Measurements from ENCODE around the gene KCTD6. TPM values are rescaled to one million over a fixed set of nuclear protein-coding genes. Genes with fewer than 3 reads are reported as not detected.

KCTD6 gene
- total and polyA plus RNA-seq, 2 experiments from 2014 or later, result 28.3 to 34.6 TPM

DNA sequence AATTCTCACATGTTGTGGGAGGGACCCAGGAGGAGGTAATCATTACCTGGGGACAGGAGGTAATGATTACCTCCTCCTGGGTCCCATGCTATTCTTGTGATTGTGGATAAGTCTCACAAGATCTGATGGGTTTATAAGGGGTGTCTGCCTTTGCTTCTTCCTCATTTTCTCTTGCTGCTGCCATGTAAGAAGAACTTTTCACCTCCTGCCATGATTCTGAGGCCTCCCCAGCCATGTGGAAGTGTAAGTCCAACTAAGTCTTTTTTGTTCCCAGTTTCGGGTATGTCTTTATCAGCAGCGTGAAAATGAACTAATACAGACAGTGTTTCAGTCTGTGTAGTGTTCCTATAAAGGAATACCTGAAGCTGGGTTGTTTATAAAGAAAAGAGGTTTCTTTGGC lies 13.1 kb upstream of the KCTD6 start (continued):
- TF ChIP-seq ZNF114 (CRISPR knock-in tag; IDR thresholded peaks at IDR 0.05), result no peak

DNA sequence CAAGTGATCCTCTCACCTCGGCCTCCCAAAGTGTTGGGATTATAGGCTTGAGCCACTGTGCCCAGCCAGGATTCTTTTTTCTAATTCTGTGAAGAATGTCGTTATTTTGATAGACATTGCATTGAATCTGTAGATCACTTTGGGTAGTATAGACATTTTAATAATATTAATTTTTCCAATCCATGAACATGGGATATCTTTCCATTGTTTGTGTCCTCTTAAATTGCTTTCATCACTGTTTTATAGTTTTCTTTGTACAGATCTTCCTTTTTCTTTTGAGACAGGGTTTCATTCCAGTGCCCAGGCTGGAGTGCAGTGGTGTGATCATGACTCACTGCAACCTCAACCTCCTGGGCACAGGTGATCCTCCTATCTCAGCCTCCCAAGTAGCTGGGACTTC lies 11.6 kb upstream of the KCTD6 start:
- Mint-ChIP-seq H3K36me3 (ENCODE audit: low read depth) (no peaks in the 10 kb centered on the region), H3K27ac (no peak overlapping the region), H3K4me1 (no peaks in the 10 kb centered on the region; the same call in 2 of the 3 replicates), H3K27me3 (ENCODE audit: insufficient read depth, low read depth, poor library complexity) (peaks cover 1% of the 10 kb centered on the region), H3K4me3 (no peak overlapping the region), H3K9me3 (no peaks in the 10 kb centered on the region; the same call in 2 of the 3 replicates)
- no peak for ATAC-seq
- no peaks in the 10 kb centered on the region for H3F3A ChIP-seq (replicated peaks; ENCODE audit: low read depth)
- DNase-seq (ENCODE audit: low spot score), result no peak
- H2AFZ ChIP-seq, result no peak overlapping the region
- no peaks in the 10 kb centered on the region for H4K20me1 ChIP-seq (replicated peaks; ENCODE audit: insufficient read depth)
- H3K79me2 ChIP-seq (replicated peaks; ENCODE audit: insufficient read depth), result no peaks in the 10 kb centered on the region
- H3K9me2 ChIP-seq (ENCODE audit: insufficient read depth), result 0 out of 2 replicates have a peak, but pooled peaks cover 6% of the 10 kb centered on the region
- TF ChIP-seq POLR2AphosphoS5 (IDR thresholded peaks at IDR 0.05; ENCODE audit: low read depth) (no peak), ZNF114 (CRISPR knock-in tag; IDR thresholded peaks at IDR 0.05) (no peak), EZH2 (IDR thresholded peaks at IDR 0.05; ENCODE audit: low read depth, unreplicated experiment) (no peak), CREB1 (CRISPR knock-in tag; IDR thresholded peaks at IDR 0.05; ENCODE audit: low read depth) (no peak), EZH2phosphoT487 (IDR thresholded peaks at IDR 0.05; ENCODE audit: unreplicated experiment) (no peak), NANOG (IDR thresholded peaks at IDR 0.05; ENCODE audit: borderline replicate concordance) (no peak), ZNF331 (CRISPR knock-in tag; IDR thresholded peaks at IDR 0.05; ENCODE audit: low read depth) (no peak), STAT1 (IDR thresholded peaks at IDR 0.05; ENCODE audit: unreplicated experiment) (no peak), JUNB (IDR thresholded peaks at IDR 0.05; ENCODE audit: unreplicated experiment) (no peak)
- TF ChIP-seq, protein P1, sequence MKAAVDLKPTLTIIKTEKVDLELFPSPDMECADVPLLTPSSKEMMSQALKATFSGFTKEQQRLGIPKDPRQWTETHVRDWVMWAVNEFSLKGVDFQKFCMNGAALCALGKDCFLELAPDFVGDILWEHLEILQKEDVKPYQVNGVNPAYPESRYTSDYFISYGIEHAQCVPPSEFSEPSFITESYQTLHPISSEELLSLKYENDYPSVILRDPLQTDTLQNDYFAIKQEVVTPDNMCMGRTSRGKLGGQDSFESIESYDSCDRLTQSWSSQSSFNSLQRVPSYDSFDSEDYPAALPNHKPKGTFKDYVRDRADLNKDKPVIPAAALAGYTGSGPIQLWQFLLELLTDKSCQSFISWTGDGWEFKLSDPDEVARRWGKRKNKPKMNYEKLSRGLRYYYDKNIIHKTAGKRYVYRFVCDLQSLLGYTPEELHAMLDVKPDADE (IDR thresholded peaks at IDR 0.05), result no peak
- TF ChIP-seq, protein P2, sequence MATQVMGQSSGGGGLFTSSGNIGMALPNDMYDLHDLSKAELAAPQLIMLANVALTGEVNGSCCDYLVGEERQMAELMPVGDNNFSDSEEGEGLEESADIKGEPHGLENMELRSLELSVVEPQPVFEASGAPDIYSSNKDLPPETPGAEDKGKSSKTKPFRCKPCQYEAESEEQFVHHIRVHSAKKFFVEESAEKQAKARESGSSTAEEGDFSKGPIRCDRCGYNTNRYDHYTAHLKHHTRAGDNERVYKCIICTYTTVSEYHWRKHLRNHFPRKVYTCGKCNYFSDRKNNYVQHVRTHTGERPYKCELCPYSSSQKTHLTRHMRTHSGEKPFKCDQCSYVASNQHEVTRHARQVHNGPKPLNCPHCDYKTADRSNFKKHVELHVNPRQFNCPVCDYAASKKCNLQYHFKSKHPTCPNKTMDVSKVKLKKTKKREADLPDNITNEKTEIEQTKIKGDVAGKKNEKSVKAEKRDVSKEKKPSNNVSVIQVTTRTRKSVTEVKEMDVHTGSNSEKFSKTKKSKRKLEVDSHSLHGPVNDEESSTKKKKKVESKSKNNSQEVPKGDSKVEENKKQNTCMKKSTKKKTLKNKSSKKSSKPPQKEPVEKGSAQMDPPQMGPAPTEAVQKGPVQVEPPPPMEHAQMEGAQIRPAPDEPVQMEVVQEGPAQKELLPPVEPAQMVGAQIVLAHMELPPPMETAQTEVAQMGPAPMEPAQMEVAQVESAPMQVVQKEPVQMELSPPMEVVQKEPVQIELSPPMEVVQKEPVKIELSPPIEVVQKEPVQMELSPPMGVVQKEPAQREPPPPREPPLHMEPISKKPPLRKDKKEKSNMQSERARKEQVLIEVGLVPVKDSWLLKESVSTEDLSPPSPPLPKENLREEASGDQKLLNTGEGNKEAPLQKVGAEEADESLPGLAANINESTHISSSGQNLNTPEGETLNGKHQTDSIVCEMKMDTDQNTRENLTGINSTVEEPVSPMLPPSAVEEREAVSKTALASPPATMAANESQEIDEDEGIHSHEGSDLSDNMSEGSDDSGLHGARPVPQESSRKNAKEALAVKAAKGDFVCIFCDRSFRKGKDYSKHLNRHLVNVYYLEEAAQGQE (IDR thresholded peaks at IDR 0.05; ENCODE audit: unreplicated experiment), result no peak
- TF ChIP-seq, protein P3, sequence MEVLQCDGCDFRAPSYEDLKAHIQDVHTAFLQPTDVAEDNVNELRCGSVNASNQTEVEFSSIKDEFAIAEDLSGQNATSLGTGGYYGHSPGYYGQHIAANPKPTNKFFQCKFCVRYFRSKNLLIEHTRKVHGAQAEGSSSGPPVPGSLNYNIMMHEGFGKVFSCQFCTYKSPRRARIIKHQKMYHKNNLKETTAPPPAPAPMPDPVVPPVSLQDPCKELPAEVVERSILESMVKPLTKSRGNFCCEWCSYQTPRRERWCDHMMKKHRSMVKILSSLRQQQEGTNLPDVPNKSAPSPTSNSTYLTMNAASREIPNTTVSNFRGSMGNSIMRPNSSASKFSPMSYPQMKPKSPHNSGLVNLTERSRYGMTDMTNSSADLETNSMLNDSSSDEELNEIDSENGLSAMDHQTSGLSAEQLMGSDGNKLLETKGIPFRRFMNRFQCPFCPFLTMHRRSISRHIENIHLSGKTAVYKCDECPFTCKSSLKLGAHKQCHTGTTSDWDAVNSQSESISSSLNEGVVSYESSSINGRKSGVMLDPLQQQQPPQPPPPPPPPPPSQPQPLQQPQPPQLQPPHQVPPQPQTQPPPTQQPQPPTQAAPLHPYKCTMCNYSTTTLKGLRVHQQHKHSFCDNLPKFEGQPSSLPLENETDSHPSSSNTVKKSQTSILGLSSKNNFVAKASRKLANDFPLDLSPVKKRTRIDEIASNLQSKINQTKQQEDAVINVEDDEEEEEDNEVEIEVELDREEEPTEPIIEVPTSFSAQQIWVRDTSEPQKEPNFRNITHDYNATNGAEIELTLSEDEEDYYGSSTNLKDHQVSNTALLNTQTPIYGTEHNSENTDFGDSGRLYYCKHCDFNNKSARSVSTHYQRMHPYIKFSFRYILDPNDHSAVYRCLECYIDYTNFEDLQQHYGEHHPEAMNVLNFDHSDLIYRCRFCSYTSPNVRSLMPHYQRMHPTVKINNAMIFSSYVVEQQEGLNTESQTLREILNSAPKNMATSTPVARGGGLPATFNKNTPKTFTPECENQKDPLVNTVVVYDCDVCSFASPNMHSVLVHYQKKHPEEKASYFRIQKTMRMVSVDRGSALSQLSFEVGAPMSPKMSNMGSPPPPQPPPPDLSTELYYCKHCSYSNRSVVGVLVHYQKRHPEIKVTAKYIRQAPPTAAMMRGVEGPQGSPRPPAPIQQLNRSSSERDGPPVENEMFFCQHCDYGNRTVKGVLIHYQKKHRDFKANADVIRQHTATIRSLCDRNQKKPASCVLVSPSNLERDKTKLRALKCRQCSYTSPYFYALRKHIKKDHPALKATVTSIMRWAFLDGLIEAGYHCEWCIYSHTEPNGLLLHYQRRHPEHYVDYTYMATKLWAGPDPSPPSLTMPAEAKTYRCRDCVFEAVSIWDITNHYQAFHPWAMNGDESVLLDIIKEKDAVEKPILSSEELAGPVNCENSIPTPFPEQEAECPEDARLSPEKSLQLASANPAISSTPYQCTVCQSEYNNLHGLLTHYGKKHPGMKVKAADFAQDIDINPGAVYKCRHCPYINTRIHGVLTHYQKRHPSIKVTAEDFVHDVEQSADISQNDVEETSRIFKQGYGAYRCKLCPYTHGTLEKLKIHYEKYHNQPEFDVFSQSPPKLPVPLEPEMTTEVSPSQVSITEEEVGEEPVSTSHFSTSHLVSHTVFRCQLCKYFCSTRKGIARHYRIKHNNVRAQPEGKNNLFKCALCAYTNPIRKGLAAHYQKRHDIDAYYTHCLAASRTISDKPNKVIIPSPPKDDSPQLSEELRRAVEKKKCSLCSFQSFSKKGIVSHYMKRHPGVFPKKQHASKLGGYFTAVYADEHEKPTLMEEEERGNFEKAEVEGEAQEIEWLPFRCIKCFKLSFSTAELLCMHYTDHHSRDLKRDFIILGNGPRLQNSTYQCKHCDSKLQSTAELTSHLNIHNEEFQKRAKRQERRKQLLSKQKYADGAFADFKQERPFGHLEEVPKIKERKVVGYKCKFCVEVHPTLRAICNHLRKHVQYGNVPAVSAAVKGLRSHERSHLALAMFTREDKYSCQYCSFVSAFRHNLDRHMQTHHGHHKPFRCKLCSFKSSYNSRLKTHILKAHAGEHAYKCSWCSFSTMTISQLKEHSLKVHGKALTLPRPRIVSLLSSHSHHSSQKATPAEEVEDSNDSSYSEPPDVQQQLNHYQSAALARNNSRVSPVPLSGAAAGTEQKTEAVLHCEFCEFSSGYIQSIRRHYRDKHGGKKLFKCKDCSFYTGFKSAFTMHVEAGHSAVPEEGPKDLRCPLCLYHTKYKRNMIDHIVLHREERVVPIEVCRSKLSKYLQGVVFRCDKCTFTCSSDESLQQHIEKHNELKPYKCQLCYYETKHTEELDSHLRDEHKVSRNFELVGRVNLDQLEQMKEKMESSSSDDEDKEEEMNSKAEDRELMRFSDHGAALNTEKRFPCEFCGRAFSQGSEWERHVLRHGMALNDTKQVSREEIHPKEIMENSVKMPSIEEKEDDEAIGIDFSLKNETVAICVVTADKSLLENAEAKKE (CRISPR knock-in tag; IDR thresholded peaks at IDR 0.05), result no peak
- TF ChIP-seq, protein P4, sequence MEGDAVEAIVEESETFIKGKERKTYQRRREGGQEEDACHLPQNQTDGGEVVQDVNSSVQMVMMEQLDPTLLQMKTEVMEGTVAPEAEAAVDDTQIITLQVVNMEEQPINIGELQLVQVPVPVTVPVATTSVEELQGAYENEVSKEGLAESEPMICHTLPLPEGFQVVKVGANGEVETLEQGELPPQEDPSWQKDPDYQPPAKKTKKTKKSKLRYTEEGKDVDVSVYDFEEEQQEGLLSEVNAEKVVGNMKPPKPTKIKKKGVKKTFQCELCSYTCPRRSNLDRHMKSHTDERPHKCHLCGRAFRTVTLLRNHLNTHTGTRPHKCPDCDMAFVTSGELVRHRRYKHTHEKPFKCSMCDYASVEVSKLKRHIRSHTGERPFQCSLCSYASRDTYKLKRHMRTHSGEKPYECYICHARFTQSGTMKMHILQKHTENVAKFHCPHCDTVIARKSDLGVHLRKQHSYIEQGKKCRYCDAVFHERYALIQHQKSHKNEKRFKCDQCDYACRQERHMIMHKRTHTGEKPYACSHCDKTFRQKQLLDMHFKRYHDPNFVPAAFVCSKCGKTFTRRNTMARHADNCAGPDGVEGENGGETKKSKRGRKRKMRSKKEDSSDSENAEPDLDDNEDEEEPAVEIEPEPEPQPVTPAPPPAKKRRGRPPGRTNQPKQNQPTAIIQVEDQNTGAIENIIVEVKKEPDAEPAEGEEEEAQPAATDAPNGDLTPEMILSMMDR (conservative IDR thresholded peaks at IDR 0.05; ENCODE audit: low read depth in 2 of 2), result no peak
- no peaks in the 10 kb centered on the region for H3K27me3 ChIP-seq (ENCODE audit: insufficient read depth)
- no peak overlapping the region for H3K4me2 ChIP-seq
- H3K36me3 ChIP-seq (ENCODE audit: insufficient read depth), result no peaks in the 10 kb centered on the region
- no peak overlapping the region for H3K27ac ChIP-seq (ENCODE audit: low read depth)
- H3K4me3 ChIP-seq, result no peak overlapping the region
- H3K4me1 ChIP-seq (ENCODE audit: insufficient read depth), result no peaks in the 10 kb centered on the region
